ENCODE results near the gene C1QC. TPM values are rescaled to one million over a fixed set of nuclear protein-coding genes. Genes with fewer than 3 reads are reported as not detected.

Gene C1QC
- total RNA-seq, result not detected in 2 replicates
- polyA plus RNA-seq (2012), result not detected

DNA sequence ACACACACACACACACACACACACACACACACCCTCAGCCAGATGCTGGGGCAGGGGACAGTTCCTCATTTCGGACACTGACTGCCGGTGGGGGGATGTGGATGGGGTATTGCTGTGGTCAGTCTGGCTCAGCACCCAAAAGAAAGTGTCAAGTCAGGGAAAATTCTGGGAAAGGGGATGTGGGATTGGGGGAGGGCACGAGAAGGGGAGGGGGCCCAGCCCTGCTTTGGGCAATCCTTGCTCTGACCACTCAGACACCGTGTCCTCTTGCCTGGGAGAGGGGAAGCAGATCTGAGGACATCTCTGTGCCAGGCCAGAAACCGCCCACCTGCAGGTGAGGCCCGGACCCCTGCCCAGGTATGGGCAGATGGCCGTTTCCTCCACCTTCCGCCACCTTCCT is at the start of gene C1QC:
TSS of gene C1QC (plus strand) at position 253 of the 400 bp plus-strand sequence. CDS start 391 bp downstream, outside the sequence.
- DNase-seq (ENCODE audit: low read depth), result no peak

DNA sequence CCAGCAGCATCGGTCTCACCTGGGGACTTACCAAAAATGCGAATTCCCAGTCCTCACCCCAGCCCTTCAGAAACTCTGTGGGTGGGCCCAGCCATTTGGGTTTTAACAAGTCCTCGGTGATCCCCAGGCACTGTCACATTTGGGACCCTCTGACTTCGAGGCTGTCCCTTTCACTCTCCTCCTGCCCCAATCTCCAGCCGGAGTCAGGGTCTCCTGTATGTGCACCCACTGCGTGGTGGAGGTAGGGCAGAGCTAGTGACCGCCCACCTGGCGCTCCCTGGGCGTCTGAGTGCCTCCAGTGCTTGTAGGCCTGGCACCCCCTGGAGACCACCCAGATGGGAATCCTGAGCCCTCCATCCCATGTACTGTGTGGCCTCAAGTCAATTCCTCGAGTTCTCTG is 49.0 kb upstream of the C1QC start:
- DNase-seq (ENCODE audit: low read depth), result no peak

DNA sequence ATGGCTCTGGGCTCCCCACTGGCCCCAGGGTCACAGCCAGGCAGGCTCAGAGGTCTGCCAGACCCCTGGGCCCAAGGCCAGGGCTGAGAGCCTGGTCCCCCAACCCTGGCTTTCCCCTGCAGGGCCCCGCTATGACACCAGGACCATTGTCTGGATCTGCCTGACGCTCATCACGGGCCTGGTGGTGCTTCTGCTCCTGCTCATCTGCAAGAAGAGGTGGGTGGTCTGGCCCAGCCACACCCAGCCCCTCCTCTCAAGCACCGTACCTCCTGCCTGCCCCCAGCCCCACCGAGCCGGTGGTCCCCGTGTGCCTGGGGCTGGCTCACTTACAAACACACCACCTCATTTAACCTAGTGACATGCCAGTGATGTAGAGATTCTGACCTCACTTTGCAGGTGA is 48.3 kb upstream of the C1QC start:
- no peak for DNase-seq (ENCODE audit: low read depth)

DNA sequence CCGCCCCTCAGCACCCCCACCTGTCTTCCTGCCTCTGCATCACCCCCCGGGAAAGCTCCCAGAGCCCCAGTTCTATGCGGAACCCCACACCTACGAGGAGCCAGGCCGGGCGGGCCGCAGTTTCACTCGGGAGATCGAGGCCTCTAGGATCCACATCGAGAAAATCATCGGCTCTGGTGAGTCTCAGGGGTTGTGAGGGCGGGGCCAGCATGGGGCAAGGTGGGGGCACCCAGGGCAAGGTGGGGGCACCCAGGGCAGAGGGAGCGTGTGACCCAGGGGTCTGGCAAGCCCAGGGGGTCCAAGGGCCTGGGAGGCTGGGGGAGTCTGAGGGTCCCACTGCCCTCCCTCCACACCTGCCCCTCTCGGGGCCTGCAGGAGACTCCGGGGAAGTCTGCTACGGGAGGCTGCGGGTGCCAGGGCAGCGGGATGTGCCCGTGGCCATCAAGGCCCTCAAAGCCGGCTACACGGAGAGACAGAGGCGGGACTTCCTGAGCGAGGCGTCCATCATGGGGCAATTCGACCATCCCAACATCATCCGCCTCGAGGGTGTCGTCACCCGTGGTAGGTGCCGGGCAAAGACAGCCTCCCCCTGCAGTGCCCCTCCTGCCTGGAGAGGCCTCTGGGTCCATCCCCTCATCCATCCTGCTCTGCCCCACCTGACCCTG is 46.0 kb upstream of the C1QC start:
- no peak for DNase-seq (ENCODE audit: low read depth)

DNA sequence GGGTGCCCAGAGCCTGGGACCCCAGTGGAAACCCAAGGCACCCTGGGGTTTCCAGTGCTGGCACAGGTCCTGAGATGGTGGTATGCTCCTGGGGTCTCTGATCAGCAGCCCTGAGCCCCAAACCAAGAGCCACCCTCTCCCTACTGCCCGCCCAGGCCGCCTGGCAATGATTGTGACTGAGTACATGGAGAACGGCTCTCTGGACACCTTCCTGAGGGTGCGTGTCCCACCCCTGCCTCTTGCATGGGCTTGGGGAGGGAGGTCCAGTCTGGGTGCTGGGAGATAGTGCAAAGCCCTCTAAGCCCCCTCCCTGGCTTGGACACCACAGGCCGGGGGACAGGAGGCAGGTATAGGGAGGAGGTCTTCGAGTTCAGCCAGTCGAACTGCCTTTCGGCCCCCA is 45.4 kb upstream of the C1QC start:
- DNase-seq (ENCODE audit: low read depth), result no peak

DNA sequence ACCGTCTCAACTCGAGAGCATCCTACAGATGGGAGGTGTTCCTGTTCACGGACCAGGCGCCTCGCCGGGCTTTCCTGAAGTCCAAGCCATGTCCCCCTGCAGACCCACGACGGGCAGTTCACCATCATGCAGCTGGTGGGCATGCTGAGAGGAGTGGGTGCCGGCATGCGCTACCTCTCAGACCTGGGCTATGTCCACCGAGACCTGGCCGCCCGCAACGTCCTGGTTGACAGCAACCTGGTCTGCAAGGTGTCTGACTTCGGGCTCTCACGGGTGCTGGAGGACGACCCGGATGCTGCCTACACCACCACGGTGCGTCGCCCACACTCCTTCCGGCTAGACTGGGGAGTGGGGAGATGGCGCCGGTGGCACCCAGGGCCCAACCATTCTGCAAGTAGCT is 44.7 kb upstream of the C1QC start:
- no peak for DNase-seq (ENCODE audit: low read depth)

DNA sequence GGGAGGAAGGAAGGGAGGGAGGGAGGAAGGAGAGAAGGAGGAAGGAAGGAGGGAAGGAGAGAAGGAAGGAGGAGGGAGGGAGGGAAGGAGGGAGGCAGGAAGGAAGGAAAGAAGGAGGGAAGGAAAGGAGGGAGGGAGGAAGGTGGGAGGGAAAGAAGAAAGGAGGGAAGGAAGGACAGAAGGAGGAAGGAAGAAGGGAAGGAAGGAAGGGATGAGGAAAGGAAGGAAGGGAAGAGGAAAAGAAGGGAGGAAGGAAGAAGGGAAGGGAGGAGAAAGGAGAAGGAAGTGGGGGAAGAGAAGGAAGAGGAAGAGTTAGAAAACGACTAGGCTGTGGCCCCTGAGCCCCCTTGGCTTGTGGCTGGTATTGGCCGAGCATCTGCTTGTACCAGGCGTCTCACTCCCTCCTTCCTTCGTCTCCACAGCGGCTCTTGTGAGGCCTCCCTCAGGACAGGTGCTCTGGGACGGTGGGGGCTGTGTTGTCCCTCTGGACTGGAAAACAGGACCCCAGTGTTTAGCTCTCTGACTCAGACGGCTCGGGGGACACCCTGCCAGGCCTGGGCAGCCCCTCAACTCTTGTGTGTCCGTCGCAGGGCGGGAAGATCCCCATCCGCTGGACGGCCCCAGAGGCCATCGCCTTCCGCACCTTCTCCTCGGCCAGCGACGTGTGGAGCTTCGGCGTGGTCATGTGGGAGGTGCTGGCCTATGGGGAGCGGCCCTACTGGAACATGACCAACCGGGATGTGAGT is 43.2 kb upstream of the C1QC start:
- DNase-seq (ENCODE audit: low read depth), result no peak

DNA sequence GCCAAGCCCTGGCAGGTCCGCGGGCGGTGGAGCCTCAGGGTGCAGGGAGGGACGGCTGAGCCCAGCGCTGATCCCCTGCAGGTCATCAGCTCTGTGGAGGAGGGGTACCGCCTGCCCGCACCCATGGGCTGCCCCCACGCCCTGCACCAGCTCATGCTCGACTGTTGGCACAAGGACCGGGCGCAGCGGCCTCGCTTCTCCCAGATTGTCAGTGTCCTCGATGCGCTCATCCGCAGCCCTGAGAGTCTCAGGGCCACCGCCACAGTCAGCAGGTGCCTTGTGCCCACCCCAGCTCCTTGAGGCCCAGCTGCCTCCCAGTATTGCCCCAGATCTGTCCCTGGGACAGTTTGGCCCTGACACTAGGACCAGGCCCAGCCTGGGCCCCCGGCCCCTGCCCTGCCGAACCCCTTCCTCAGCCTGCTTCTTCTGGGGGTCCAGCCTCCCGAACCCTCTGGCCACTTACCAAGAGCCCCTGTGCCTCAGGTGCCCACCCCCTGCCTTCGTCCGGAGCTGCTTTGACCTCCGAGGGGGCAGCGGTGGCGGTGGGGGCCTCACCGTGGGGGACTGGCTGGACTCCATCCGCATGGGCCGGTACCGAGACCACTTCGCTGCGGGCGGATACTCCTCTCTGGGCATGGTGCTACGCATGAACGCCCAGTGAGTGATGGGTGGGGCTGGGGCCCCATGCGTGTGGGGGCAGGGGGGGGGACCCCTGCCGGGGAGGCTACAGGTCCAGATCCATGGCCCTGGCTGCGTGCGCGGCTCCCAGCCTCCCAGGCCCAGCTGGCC is 42.4 kb upstream of the C1QC start:
- no peak for DNase-seq (ENCODE audit: low read depth)

DNA sequence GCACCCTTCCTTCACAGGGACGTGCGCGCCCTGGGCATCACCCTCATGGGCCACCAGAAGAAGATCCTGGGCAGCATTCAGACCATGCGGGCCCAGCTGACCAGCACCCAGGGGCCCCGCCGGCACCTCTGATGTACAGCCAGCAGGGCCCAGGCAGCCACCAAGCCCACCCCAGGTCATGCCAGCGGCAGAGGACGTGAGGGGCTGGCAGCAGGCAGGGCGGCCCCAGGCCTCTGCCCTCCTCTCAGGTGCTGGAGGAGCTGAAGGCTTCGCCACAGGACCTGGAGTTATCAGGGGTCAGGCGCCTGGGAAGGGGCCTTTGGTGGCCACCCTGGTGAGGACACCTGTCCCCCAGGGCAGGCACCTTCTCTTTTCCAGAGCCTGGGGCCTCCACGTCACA is 41.8 kb upstream of the C1QC start:
- no peak for DNase-seq (ENCODE audit: low read depth)

DNA sequence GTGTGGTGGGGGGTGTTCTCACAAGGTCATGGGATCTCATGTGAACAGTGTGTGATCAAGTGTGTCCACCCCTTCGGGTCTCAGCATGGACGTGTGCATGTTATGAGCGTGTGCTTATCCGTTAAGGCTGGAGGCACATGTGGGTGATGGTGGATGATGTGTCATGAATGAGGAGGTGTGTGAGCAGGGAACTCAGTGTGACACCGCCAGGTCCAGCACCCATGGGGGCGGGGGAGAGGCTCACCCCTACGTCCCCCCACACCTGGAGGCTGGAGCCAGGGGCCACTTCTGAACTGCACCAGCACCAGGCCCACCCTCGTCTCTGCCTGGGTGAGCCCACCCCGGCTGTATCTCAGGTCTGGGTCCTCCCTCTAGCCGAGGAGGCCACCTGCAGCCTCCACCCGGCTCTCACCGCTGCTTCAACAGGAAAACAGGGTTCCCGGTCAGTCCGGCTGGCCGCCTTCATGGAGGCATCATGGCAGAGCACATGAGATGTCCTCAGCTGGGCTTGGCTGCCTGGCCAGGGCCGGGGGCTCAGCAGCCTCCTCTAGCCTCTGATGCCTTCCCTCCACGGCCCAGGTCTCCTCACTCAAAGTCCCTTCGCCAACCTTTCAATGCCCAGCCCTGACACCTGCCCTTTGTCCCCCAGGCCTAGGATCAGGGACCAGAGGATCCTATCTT is 41.2 kb upstream of the C1QC start:
- no peak for DNase-seq (ENCODE audit: low read depth)

DNA sequence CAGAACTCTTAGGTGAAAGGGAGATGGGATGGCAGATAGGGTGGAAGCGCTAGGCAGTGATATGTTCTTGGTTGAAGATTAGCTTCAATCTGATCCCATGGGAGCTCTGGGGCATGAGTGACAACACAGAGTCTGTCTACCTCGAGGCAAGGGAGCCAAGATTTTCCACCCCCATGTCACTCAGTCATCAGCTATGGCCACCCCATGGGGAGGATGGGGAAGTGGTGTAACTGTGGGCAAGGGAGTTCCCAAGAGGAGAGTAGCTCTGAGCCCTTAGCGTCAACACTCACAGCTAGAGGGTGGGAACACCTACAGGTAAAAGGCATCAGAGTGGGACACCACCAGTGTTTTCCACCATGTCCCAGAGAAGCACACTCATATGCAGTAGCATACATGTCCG is 37.3 kb upstream of the C1QC start:
- DNase-seq (ENCODE audit: low read depth), result no peak

DNA sequence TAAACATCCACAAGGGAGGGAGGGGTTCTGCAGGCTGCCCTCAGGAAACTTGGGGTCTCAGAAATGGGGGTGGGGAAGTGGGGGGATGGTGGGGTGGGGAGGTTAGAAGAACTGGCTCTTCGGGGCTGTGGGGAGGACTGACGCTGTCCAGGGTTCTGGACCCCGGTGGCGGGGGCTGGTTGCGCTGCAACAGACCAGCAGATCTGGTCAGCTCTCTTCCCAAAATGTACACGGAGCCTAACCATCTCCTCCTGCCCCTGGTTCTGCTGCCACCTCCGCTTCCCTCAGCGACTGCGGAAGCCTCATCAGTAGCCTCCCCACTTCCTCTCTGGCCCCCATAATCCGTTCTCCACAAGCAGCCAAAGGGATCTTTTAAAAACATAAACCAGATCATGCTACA is 36.3 kb upstream of the C1QC start:
- no peak for DNase-seq (ENCODE audit: low read depth)

DNA sequence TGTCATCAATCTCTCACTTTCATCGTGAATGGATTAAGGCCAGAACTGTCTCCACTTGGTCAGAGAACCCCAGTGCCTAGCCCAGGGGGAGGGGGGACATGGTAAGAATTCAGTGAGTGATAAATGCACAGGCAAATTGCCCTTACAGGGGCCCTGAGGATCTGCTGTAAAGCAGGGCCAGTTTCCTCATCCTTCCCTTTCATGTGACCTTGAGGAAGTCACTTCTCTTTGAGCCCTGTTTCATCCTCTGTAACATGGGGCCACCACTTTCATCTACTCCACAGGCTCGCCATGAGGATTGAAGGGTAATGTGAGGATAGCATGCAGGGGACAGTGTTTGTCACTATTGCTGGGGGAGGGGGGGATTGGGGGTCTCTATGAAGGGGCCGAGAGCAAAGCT is 35.1 kb upstream of the C1QC start:
- no peak for DNase-seq (ENCODE audit: low read depth)

DNA sequence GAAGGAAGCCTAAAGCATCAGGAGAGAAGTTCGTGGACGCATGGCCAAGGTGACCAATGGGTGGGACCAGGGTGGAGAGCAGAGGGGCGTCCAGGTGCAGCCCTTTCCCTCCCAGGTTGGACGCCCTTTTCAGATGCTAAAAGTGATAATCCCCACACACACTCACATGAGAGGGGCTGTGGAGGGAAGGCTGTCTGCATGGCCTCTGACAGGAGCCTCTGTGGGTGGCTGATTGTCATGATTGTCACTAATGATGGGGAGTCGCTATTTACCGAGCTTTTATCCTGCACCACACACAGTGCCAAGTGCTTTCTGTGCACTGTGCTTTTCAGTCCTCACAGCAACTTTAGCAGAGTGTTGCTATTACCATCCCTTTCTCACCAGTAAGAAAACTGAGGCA is 34.1 kb upstream of the C1QC start:
- no peak for DNase-seq (ENCODE audit: low read depth)

DNA sequence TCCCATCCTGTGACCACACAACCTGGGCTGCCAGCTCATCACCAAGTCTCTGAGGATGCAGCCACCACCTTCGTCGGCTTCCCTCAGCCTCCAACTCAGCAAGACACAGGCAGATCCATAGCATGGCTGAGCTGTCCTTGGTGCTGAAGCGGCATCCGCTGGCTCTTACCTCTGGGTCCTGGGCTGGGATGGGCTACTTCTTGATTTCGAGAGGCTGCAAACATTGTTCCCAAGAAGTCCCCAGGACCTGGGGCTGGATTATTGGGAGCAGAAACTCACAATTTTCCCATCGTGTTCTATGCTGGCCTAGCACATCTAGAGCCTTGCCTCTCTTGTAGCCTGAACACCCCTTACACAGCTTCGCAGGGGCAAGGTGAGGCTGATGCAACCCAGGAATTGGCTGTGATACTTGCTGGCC is 31.9 kb upstream of the C1QC start:
- peak; percentile 74 for DNase-seq (ENCODE audit: low read depth)

DNA sequence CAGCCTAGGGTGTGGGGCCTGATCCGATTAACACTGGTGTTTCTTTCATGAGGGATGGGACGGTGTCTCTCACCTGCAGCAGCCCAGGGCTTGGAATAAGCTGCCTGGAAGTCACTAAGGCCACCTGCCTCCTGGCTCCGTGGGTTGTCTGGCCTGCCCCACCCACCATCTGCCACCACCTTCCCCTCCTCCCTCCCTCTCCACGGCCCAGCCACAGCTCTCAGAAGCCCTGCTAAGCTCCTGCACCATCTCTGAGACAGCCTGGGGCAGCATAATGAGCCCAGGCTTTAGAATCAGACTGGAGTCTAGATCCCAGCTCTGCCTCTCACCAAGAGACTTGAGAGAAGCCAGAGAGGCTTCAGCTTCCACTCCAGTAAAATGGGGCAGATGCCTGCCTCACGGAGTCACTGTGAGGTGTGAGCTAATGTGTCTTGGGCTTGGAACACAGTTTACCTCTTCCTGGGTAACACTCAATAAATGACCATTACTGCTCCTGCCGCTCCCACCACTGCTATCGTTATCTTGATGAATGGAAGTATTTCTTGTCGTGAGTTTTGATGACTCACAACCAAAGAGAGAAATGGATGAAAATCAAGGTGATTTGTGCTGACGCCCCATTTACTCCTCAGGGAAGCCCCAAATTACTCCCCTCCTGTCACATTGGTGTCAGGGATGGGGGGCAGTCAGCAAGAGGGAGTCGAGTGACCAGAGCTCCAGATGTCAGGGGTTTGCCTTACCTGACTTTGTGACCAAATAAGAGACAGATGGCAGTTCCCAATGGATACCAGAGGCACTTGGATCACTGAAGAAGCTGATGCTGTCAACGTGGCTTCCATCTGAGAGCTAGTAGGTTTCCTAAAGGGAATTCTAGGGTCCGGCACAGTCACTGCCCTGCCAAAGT is 30.5 kb upstream of the C1QC start:
- DNase-seq (ENCODE audit: low read depth), result no peak

DNA sequence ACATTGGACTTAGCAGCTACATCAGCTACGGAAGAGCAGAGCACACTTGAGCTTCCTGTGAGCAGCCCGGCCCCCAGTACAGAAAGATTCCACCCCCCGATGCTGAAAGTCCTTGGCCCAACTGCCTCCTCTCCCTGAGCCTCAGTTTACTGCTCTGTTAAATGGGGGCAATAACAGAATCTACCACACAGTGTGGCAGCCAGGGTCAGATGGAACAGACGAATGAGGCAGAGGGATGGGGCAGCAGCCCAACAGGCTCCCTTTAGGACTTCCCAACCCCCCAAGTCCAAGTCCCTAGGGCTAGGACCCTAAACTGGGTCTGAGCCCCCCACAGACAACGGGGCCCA is 29.9 kb upstream of the C1QC start:
- DNase-seq (ENCODE audit: low read depth), result no peak

DNA sequence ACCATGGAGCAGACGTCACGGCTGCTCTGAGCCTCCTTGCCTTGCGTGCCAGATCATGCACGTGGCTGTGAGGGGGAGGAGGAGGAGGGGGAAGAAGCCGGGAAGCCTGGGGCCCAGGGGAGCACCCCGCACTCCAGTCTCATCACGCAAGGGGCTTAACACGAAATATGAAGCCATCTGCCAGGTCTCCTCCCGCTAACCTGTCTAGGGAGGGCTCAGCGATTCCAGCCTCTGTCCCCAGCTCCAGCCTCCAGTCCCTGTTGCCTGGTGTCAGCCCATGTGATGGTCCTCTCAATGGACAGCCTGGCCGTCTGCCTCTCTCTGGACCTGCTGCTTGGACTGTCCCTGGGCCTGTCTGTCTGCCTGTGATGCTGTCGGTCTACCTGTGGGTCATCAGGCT is 29.5 kb upstream of the C1QC start:
- no peak for DNase-seq (ENCODE audit: low read depth)

DNA sequence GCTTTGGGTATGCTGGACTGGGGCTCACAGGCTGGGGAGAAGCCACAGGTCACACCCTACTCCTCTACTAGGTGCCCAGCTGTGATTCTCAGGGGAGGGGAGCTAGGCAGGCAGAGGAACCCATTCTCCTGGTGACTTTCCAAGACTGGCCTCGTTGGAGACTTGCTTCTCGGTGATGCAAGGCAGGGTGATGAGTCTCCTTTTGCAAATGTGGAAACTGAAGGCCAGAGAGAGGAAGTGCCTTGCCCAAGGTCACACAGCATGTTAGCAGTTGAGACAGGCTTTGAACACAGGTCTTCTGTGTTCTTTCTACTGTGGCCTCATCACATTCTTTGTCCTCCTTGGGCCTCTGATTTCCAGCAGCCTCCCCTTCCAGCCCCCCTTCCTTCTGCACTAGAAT is 27.5 kb upstream of the C1QC start:
- no peak for DNase-seq (ENCODE audit: low read depth)

DNA sequence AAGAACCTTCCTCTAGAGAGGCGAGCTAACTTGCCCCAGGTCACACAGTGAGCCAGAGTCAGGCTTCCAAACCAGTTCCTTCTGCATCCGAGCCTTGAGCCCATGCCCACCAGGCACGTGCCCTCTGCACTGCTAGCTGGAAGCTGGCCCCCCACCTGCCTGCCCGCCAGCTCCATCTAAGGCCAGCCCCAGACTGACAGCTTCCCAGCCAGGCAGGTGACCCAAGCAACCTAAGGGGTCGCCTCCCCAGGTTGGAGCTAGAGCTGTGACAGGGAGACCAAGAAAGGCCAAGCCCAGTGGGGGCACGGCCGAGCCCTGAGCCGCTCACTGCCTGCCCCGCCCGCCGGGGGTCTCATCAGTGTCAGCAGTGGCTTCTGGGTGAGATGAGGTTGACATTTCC is 26.9 kb upstream of the C1QC start:
- no peak for DNase-seq (ENCODE audit: low read depth)

DNA sequence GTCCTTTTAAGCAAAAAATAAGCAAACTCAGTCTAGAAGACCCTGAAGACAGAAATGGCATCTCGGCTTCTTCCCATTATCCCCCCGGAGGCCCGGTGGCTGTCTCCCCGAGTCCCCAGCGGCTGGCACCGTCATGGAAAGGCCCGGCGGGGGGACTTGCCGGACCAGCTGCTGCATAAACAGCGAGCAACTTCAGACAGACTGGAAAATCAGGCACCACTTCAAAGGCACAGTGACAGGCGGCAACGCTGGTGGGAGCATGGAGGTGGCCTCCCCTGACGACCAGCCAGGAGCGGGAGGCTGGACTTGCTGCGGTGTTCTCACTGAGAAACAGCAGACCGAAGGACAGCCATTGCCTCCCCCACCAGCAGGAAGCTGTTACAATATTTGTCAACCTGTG is 25.4 kb upstream of the C1QC start:
- DNase-seq (ENCODE audit: low read depth), result no peak

All from myocyte (in vitro differentiated cells).